HepG2 (cell line): ENCODE measurements around the gene CDT1. TPM values are rescaled to one million over a fixed set of nuclear protein-coding genes. Genes with fewer than 3 reads are reported as not detected.

Source experiments
- ATF4 ChIP-seq, 2 experiments: fragments of 450-650 bp in 1 of 2; sonication (generic) in 1 of 2; formaldehyde crosslinking; IDR thresholded peaks; 2 replicates each; pipeline versions ENCODE4 v1.5.0 to v1.8.0; 2020 to 2022; ENCODE audit warnings: mild to moderate bottlenecking in 1 of 2, missing genetic modification reagents in 1 of 2
- CENPBD1 ChIP-seq: sonication (generic); formaldehyde crosslinking; IDR thresholded peaks from 2 replicates; pipeline ENCODE4 v1.8.0; 2022; ENCODE audit warnings: missing genetic modification reagents, low read depth, mild to moderate bottlenecking, borderline replicate concordance
- CHD4 ChIP-seq: fragments of 200-600 bp; sonication (generic); IDR thresholded peaks from 2 replicates; pipeline ENCODE4 v1.7.0; 2017; ENCODE audit warnings: mild to moderate bottlenecking, low read length, borderline replicate concordance
- CSRNP1 ChIP-seq: sonication (generic); formaldehyde crosslinking; IDR thresholded peaks from 2 replicates; pipeline ENCODE4 v1.8.1; 2023; ENCODE audit warnings: mild to moderate bottlenecking, missing genetic modification reagents
- FIP1L1 ChIP-seq: fragments of 200-400 bp; formaldehyde crosslinking; IDR thresholded peaks from 2 replicates; pipeline ENCODE4 v1.6.1; 2018; ENCODE audit warnings: low read depth, mild to moderate bottlenecking, low read length, moderate library complexity, borderline replicate concordance; ENCODE audit not compliant: insufficient read depth
- GTF3A ChIP-seq: sonication (generic); formaldehyde crosslinking; conservative IDR thresholded peaks from 2 replicates; pipeline ENCODE4 v1.4.0; 2020; ENCODE audit warnings: mild to moderate bottlenecking, missing genetic modification reagents
- KMT2A ChIP-seq: sonication (generic); formaldehyde crosslinking; IDR thresholded peaks from 2 replicates; pipeline ENCODE4 v1.4.0; 2020; ENCODE audit warnings: missing genetic modification reagents
- MAF1 ChIP-seq: sonication (generic); formaldehyde crosslinking; IDR thresholded peaks from 2 replicates; pipeline ENCODE4 v1.5.0; 2020; ENCODE audit warnings: missing genetic modification reagents, borderline replicate concordance
- MAZ ChIP-seq, 2 experiments: sonication (generic) in 1 of 2; formaldehyde crosslinking in 1 of 2; IDR thresholded peaks; 2 replicates each; pipeline versions ENCODE4 v1.5.0 to v1.6.1; 2012 to 2020; ENCODE audit warnings: low read depth in 2 of 2, mild to moderate bottlenecking in 2 of 2, borderline replicate concordance in 1 of 2, improper control_type of control experiment in 1 of 2, low read length in 1 of 2, missing genetic modification reagents in 1 of 2, moderate library complexity in 1 of 2
- REST ChIP-seq, 2 experiments: IDR thresholded peaks; 2 replicates each; pipeline ENCODE4 v1.6.1; 2011 to 2012; ENCODE audit warnings: low read length in 2 of 2, borderline replicate concordance in 1 of 2, low read depth in 1 of 2, mild to moderate bottlenecking in 1 of 2, moderate library complexity in 1 of 2
- RFXAP ChIP-seq: sonication (generic); formaldehyde crosslinking; IDR thresholded peaks from 2 replicates; pipeline ENCODE4 v1.4.0; 2020; ENCODE audit warnings: missing genetic modification reagents, borderline replicate concordance
- WIZ ChIP-seq: sonication (generic); formaldehyde crosslinking; IDR thresholded peaks from 2 replicates; pipeline ENCODE4 v1.5.1; 2020; ENCODE audit warnings: mild to moderate bottlenecking, missing genetic modification reagents
- ZFP36L2 ChIP-seq: sonication (generic); formaldehyde crosslinking; IDR thresholded peaks from 2 replicates; pipeline ENCODE4 v1.4.0; 2020; ENCODE audit warnings: missing genetic modification reagents
- ZFP41 ChIP-seq: sonication (generic); formaldehyde crosslinking; IDR thresholded peaks from 2 replicates; pipeline ENCODE4 v1.4.0; 2020; ENCODE audit warnings: mild to moderate bottlenecking, missing genetic modification reagents, borderline replicate concordance
- ZMYM3 ChIP-seq: sonication (generic); formaldehyde crosslinking; IDR thresholded peaks from 2 replicates; pipeline ENCODE4 v1.5.1; 2020; ENCODE audit warnings: mild to moderate bottlenecking, missing genetic modification reagents
- ZNF207 ChIP-seq: fragments of 450-650 bp; IDR thresholded peaks from 2 replicates; pipeline ENCODE4 v1.6.1; 2016; ENCODE audit warnings: antibody characterized with exemption, borderline replicate concordance
- ZNF234 ChIP-seq: sonication (generic); formaldehyde crosslinking; conservative IDR thresholded peaks from 2 replicates; pipeline ENCODE4 v1.5.1; 2020; ENCODE audit warnings: mild to moderate bottlenecking, missing genetic modification reagents
- ZNF253 ChIP-seq: sonication (generic); formaldehyde crosslinking; IDR thresholded peaks from 2 replicates; pipeline ENCODE4 v1.8.0; 2022; ENCODE audit warnings: mild to moderate bottlenecking, missing genetic modification reagents, borderline replicate concordance
- ZNF256 ChIP-seq: sonication (generic); formaldehyde crosslinking; conservative IDR thresholded peaks from 2 replicates; pipeline ENCODE4 v1.4.0; 2020; ENCODE audit warnings: missing genetic modification reagents
- ZNF331 ChIP-seq: sonication (generic); formaldehyde crosslinking; IDR thresholded peaks from 2 replicates; pipeline ENCODE4 v1.4.0; 2020; ENCODE audit warnings: missing genetic modification reagents
- polyA plus RNA-seq, 8 experiments: library from polyadenylated mRNA; depleted of rRNA in 3 of 8; stranded (reverse) in 7 of 8; unstranded in 1 of 8; fragments of >200 nt; fragmentation: Illumina TruSeq in 4 of 8; extraction: Trizol in 4 of 8; gene quantifications; 2 replicates each; pipeline versions ENCODE4 v1.2.1 to v1.2.3, GENCODE V29; 2011 to 2016; ENCODE audit warnings: low read depth in 4 of 8, missing spikeins in 1 of 8, mixed read lengths in 1 of 8; ENCODE audit not compliant: insufficient read depth in 1 of 8
- total RNA-seq, 5 experiments: library from RNA; depleted of rRNA; stranded (reverse); fragments of >200 nt; fragmentation: Illumina TruSeq; extraction: Trizol; gene quantifications; 2 replicates each; pipeline ENCODE4 v1.2.3, GENCODE V29; 2016; ENCODE audit warnings: low read depth in 1 of 5
- TF ChIP-seq, protein P1 (sequence below): sonication (generic); formaldehyde crosslinking; IDR thresholded peaks from 2 replicates; pipeline ENCODE4 v1.5.0; 2020; ENCODE audit warnings: missing genetic modification reagents, mild to moderate bottlenecking, borderline replicate concordance

CDT1 gene
- total and polyA plus RNA-seq, 2 of the 13 experiments (the other 11 are each of a cell fraction or from before 2014, with no cell fraction given): 23.1 to 23.8 TPM

DNA sequence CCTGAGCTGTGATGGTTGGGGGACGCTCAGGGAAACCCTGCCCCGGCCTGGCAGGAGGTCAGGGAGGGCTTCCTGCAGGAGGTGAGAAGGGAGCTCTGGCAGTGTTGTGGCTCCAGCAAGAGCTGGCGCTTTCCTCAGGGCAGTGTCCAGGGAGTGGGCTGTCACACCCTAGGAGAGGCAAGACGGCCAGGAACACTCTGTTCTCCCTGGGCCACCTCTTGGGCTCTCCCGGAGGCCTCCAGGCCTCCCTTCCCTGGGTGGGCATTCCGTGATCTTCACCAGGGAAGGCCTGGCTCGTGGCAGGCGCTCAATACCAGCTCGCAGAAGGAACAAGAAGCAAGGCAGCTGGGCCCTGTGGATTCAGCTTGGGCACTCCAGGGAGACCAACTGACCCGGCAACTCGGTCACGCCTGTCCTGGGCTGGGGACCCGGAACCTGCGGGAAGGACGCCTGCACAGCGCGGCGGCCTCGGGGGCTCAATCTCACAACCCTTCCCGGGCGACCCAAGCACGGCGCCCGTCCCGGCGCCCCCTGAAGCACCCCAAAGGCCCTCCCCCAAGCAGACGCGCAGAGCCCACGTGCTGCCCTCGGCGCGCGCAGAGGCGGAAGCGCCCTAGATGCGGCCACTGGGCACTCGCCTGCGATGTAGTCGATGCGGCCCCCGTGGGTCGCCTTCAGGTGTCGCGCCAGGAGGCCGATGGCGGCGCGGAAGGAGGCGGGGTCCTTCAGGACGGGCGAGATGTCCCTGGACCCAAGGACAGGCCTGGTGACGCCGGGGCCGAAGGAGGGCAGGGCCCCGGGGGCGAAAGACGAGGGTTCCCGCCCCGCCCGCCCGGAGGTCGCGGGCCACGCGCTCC lies 7.6 kb downstream of the CDT1 start (continued):
- TF ChIP-seq CENPBD1 (CRISPR knock-in tag) (no peak), MAF1 (CRISPR knock-in tag) (no peak), CHD4 (no peak), RFXAP (CRISPR knock-in tag) (0 out of 2 replicates have a peak, but pooled peaks have one; percentile 44), WIZ (CRISPR knock-in tag) (no peak), ZFP36L2 (0 out of 2 replicates have a peak, but pooled peaks have one; percentile 24), FIP1L1 (no peak), ZNF207 (no peak), MAZ (IDR thresholded peaks at IDR 0.05; ENCODE audit: borderline replicate concordance, low read depth, low read length) (no peak), MAZ (CRISPR knock-in tag; IDR thresholded peaks at IDR 0.05; ENCODE audit: low read depth) (no peak), KMT2A (peak; percentile 41), ZNF331 (CRISPR knock-in tag) (no peak), ZNF234 (CRISPR knock-in tag) (no peak; the same call in 1 of the 2 replicates), ZNF256 (CRISPR knock-in tag) (peak; percentile 56; the same call in 1 of the 2 replicates), ZMYM3 (no peak), CSRNP1 (CRISPR knock-in tag) (peak; percentile 91), ZNF253 (CRISPR knock-in tag) (no peak), ZFP41 (CRISPR knock-in tag) (no peak), ATF4 (CRISPR knock-in tag; IDR thresholded peaks at IDR 0.05) (no peak), GTF3A (CRISPR knock-in tag) (no peak), REST (IDR thresholded peaks at IDR 0.05; ENCODE audit: borderline replicate concordance in 1 of 2, low read depth in 1 of 2, low read length in 2 of 2) (no peak)
- TF ChIP-seq, protein P1, sequence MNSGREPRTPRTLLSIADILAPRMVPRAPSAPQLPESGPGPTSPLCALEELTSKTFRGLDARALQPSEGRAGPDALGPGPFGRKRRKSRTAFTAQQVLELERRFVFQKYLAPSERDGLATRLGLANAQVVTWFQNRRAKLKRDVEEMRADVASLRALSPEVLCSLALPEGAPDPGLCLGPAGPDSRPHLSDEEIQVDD (CRISPR knock-in tag): peak; percentile 56; the same call in 1 of the 2 replicates
